ENCODE data around the gene SYTL3.

SYTL3 gene

DNA sequence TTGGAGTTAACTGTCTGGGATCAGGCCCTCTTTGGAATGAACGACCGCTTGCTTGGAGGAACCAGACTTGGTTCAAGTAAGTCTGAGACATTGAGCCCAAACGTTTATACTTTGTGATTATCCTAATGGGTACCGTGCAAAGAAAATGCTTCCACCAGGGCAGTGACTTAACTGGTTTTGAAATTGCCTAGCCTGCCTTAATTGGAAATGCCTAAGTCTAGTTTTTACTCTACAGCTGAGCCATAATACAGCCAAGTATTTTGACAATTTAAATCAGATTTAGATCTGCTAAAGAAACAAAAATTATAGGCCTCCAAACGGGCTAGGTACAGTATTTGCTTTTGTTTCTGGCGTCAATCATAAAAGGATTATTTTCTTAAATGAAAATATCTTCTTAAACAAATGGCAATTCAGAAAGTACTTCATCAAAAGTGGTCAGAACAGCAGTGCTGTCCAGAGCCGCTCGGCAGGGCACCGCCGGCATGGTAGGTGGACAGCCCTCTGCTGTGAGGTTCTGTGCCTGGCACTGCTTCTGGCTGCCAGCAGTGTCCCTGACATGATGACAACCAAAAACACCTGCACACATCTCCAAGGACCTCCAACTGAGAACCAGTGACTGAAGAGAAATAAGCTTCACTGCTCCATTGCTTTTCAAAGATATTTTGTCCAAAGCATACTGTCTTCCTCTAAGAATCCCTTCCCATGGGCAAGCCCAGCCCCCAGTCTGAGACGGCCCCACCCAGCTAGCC lies 113.8 kb downstream of the SYTL3 start:
- DNase-seq, result no peak

DNA sequence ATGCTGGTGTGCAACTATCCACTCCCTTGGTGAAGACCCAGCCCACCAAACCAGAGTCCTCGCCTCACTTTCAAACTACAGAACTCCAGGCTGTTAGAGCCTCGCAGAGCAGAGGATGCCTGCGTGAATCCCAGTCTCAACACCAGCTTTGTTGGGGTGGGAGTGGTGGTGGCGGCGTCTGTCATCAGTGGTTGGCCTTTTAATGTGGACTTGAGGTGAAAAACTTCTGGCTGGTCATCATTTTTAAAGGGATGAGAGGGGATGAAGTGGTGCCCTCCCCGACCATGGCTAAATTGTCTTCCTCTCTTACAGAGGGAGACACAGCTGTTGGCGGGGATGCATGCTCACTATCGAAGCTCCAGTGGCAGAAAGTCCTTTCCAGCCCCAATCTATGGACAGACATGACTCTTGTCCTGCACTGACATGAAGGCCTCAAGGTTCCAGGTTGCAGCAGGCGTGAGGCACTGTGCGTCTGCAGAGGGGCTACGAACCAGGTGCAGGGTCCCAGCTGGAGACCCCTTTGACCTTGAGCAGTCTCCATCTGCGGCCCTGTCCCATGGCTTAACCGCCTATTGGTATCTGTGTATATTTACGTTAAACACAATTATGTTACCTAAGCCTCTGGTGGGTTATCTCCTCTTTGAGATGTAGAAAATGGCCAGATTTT lies 114.5 kb downstream of the SYTL3 start:
- no peak for DNase-seq

DNA sequence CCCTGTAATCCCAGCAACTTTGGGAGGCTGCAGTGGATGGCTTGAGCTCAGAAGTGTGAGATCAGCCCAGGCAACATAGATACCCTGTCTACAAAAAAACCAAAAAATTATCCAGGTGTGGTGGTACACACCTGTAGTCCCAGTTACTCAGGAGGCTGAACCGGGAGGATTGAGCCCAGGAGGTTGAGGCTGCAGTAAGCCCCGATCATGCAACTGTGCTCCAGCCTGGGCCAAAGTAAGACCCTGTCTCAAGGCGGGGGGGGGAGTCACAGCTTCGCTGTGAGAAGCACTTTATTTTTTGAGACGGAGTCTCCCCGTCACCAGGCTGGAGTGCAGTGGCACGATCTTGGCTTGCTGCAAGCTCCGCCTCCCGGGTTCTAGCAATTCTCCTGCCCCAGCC lies 115.1 kb downstream of the SYTL3 start:
- DNase-seq, result no peak

DNA sequence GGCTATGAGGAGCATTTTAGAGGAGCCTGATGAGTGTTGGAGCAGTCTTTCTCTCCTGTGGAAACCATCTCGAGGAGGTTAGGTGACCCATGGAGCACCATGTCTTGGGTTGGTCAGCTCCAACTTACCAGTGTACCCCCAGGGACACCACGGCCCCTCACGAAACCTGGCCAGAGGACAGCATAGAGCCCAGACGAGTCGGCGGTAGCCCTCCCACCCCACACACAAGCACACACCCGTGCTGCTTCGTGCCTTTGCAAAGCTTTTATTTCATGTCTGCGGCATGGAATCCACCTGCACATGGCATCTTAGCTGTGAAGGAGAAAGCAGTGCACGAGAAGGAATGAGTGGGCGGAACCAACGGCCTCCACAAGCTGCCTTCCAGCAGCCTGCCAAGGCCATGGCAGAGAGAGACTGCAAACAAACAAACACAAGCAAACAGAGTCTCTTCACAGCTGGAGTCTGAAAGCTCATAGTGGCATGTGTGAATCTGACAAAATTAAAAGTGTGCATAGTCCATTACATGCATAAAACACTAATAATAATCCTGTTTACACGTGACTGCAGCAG lies 115.7 kb downstream of the SYTL3 start:
- DNase-seq, result no peak

DNA sequence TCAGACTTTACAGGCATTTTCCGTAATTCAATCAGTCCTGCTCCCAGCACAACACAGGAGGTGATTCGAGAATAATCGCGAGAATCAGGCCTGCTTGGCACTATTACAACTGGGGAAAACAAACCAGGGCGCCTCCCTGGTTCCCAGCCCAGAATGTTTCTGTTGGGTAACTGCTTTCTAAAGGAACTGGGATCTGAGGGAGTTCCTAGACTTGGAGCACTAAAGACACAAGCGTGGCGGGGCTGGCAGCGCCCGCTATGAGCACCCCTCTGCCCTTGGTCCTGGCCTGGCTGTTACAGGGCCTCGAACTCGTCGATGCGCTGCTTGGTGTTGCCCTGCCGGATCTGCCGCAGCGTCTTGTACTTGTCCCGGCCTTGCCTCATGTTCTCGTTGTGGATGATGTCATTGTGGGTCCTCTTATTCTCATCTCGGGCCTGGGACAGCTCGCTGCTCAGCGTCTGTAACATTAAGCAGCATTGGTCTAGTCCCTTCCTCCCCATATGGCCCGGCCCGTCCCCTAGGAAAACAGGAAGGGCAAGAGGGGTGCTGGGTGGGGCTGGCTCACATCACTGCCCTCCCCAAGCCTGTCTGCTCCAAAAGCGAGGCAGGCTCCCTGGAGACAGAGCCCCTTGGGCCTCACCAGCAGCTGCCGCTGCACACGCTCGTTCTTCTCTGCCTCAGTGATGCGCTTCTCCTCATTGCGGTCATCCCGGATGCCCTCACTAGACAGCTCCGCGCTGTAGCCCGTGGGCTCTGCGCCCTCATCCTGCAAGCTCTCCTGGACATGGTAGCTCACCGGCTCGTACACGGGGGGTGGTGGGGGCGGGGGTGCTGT lies 117.0 kb downstream of the SYTL3 start:
- no peak for DNase-seq

DNA sequence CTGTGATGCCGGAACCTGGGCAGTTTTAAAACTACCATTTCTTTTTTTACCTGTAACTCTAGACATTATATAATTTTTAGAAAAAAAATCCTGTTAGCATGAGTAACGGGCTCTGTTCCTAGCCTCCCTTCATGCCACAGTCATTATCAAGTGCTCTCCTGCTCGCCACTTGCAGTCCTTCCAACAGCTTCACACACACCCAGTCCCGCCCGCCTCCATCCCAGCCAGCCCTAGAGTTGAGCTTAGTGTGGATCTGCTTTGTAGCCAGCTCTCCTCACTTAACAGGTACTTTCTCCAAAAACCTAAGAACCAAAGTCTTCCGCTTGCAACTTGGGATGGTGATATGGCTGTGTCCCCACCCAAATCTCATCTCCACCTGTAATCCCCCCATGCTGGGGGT lies 117.9 kb downstream of the SYTL3 start:
- DNase-seq, result no peak

DNA sequence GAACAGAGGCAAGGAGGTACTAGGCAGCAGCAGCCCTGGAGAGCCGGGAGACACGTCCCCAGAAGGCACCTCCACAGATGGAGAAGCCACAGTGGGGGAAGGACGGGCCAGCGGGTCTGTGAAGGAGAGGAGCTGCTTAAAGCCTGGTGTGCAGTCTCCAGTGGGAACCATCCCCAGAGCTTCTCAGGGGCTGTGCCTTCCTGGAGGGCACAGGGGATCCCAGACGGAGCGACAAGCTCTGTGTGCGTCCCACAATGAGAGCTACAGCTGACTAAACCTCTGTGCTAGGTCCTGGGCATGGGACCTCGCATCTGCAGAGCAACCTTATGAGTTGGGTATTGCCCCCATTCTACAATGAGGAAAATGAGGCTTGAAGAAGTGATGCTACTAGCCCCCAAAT lies 118.6 kb downstream of the SYTL3 start:
- DNase-seq, result no peak

DNA sequence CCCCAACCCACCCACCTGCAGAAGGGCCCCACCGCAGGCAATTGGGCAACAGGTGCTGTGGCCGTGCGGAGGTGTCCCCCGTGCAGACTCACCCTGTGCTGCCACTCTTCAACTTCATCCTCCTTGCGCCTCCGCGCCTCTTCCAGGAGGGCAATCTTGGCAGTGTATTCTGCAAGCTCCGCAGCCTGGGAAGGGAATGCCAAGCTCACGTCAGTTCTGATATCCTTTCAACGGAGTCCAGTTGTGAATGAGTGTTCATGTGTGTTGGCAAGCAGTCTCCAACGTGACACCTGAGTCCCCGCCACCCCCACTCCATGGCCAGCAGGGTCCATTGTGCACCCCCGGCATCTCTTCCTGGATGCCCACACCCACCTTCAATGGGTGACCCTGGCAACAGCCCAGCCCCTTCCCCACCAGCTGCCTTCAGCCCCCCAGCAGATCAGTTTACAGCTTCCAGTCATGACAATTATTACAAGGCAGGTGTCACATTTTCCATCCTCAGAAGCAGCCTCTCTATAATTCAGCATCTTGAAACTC lies 119.4 kb downstream of the SYTL3 start:
- DNase-seq, result no peak

DNA sequence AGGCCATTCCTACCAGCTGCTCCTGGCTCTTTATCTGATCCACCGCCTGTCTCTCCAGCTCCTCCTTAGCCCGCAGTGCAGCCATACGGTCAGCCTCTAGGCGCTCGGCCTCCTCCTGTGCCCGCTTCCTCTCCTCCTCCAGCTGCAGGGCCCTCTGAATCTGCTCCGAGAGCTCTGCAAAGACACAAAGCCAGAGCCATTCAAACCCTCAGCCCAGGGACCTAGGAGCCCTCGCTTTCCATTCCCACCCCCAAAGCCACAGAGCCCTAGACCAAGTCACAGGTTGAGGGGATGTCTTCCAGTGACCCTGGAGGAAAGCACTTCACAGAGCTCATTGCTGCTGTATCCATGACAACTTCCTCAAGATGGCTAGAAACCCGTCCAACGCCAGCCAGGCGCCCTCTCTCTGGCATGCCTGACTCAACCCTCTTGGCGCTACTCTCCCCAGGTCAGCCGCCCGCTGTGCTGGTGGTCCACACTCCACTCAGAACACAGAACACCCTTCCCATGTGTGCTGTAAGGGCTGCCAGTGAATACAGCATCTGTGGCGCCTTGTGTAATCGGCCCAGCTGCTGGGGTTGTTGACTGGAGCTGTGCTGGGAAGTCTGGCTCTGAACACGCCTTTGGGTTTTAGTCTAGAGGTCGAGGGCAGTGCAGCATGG lies 120.0 kb downstream of the SYTL3 start:
- no peak for DNase-seq

DNA sequence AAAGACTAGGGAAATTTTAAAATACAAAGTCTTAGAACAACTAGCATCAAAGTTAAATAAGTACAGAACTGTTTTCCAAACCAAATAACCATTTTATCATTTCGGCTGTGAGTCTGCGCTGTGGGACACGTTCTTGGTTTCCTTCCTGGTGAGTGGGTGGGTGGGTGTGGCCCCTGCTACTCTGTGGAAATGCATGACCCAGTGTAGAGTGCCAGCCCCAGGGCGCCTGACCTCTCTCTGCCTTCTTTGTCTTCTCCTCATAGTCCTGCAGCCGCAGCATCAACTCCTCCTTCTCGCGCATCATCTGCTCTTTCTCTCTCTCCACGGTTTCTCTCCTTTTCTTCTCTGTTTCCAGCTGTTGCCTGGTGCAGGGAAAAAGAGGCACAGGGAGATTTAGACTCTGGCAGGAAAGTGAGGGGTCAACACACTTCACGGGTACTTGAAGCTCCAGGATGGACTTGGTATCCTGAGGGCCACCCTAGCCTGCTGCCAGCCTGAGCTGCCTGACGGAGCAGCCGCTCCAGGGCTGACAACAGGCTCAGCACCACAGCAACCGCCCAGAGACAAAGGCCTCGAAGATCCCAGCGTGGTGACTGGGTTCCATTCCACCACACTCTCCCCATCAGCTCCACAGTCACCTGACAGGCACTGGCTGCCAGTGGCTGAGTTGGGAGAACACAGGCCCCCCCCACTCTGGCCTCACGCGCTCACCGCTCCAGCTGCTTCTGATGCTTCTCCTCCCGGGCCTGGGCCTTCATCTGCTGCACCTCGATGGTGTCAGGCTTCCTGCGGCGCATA lies 120.9 kb downstream of the SYTL3 start:
- no peak for DNase-seq

DNA sequence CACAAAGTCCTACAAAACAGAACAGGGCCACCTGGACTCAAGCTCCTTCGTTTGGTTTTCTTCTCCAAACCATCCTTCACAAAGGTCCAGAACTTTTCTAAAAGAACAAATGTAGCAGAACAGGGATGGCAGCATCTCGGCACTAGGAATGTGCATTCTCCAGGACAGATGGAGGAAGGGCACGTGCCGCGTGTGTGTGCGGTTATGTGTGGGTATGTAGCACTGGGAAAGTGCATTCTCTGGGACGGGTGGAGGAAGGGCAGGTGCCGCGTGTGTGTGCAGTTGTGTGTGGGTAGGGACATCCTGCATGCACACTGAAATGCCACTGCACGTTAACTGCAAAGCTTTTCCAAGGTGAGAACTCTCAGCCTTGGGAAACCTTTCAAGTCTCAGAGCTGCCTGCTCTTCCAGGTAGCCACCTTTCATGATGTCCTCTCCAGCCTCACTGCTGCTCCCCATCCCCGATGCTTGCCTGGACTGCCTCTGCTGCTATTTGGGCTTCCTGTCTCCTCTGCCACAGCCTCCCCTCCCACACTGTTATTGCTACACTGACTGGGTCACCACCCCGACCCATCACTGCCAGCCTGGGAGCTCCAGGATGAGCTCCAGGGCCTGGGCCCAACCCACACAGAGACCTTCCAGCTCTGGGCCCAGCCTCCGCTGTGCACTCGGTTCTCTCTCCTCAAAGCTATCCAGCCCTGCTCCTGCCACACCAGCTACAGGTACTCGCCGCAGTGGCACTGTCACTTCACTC lies 121.7 kb downstream of the SYTL3 start:
- DNase-seq, result no peak

DNA sequence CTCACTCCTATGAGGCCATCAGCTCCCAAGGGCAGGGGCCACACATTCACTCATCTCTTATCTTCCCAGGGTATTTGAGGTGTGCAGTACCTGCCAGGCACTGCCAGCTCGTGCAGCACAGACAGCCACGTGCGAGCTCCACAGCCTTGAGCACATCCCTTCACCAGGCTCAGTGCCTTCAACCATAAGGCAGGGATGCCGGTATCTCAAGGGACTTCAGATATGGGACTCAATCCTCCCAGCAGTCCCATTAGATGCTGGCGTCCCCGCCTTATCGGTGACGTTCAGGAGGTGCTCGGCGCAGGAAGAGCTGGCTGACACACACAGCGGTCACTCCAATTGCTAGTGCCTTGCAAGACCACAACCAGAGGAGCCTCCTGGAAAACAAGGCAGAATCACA lies 122.3 kb downstream of the SYTL3 start:
- no peak for DNase-seq

DNA sequence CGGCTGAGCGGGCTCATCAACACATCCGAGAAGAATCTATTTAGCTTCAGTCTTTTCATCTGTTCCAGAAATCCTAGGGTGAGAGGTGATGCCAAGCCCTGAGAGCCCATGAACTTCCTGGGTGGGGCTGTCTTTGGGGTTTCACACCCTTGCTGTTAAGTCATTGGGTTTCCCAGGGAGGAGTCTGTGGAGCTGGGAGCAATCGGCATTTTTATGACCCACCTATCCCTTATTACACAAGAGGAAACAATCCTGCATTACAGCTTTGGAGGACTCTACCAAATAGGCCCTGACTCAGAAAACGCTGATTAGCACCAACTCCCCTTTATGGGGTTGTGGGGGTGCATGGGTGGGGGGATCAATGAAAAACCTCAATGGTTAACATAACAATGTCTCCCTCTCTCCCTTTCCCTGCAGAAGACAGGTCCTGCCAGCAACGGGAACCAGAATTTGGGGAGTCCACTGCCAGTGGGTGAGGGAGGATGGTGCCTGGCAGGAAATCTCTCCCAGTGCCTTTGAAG lies 123.1 kb downstream of the SYTL3 start:
- no peak for DNase-seq

DNA sequence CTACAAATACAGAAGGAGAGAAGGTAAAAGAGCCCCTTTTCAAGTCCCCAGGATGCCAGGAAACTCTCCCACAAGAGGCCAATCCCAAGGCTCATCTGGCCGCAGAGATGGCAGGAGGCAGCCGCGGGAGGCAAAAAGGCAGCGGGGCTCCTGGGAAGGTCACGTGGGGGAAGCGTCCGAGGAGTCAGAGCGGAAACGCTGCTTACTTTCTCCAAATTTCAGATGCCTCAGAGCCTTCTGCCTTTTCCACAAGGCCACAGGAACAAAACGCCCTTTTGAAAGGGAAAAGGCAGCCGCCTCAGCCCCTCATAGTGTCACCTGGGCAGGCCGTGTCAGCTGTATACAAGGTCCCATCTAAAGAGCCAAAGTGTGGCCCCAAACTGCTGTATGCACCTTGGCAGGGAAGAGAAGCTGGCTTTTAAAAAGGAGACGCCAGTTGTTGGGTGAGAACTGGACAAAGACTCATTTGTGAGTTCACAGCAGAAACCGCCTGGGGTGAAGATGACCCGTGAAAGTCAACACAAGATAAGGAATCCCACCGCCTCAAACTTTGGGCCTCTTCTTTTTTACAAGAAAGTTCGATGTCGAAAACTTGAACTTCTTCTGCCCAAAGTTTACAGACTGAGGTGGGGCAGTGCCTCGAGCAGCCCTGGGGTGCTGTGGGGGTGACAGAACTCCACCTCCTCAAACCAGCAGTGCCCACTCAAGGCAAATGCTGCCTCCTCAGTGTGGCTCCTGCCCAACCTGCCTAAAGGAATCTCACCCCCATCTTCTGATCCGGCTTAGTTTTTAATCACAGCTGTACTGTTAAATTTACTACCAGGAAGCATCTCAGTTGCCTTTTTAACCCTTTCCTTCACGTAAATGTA lies 124.0 kb downstream of the SYTL3 start:
- DNase-seq, result peak; percentile 40

DNA sequence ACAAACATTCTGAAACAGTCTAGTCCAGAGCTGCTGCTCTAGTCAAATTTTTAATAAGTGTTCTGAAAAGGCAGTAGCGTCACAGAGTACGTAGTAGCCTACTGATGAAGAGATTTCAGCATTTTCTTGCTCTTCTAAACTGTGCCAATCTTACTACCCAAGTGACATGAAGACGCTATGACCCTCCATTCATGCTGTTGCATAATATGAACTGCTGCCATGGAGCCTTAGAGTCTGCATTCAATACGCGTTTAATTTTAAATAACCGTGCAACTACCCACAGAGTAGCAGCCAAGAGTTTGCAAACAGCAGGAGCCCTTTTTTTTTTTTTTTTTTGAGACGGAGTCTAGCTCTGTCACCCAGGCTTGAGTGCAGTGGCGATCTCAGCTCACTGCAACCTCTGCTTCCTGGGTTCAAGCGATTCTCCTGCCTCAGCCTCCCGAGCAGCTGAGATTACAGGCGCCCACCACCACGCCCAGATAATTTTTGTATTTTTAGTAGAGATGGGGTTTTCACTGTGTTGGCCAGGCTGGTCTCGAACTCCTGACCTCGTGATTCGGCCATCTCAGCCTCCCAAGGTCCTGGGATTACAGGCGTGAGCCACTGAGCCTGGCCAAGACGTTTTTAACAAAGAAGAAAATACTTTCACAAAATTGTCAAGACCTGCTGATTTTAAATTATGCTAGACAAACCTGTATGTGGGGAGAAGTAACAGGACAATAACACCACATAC lies 125.0 kb downstream of the SYTL3 start:
- no peak for DNase-seq

DNA sequence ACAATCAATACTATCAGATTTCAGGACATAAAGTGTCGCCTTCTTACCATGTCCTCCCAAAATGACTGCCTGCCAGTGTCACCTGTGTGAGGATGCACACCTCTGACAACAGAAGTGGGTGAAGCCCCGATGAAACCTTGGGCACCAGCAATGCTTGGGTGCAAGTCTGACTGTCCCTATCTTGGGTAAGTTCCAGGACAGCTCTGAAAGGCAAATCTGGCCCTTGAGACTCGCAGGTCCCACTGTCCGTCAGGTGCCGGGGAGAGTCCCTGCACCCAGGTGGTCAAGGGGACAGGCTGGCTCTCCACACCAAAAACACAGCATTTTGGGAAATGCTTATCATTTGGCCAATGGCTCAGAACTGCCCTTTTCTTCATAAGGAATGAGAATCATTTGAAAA lies 126.0 kb downstream of the SYTL3 start:
- DNase-seq, result no peak

DNA sequence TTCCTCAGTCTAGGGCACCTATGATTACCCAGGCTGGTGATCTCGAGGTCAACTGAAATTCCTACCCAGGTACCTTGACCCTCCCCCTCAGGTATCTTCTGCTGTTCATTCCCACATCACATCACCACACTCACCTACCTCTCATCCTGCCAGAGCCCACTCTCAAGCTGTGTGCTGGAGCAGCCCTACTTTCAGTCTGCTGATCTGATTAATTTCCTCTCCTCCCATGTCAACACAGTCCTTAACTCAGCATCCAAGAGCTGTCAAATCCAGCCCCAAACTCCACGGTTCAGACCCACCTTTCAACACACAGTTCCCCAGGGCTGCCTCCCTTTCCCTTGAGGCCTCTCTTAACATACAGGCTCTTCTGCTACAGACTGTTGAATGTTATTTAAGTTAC lies 126.9 kb downstream of the SYTL3 start:
- DNase-seq, result no peak

DNA sequence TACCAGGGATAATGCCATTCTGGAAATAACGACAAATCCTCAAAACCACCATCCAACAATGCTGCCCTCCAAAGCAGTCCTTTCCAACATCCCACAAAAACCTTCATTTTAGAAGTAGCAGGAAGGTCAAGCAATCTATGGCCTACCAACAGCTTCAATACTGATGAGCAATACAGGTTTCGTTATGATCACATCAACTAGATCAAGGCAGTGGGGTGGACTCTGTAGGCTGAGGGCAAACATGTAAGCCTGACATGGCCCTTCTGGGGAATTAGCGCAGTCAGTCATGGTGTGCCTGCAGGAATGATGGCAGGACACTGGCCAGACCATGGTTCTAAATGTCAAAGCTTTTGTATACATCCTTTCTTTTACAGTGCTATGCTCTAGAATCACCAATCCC lies 127.7 kb downstream of the SYTL3 start:
- DNase-seq, result no peak

DNA sequence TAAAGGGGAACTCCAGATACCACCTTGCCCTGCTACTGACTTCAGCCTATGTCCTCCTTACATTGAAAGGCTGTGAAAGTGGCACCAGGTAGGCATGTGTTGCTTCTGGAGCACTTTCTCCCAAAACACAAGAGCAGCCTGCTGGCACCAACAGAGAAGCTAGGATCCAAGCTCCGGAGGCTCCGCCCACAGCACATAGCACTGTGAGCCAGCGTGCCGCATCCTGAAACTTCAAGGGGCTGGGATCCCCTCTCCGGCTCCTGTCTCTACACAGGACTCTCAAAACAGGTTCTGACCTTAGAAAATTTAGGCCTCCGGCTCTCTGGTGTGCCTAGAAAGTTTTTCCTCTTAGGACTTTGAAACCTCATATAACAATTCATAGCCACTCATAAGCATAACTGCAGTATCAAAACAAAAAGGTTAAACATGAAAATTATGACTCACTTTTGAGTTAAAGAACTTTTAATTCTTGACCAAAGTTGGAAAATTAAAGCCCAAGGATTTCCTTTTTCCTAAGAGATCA lies 128.2 kb downstream of the SYTL3 start:
- DNase-seq, result no peak

Measured in NCI-H82 (cell line).